Thyroid gland (tissue), 4 donors: Measurements from ENCODE around the gene ZNF830.

Experiments used
- CTCF ChIP-seq, 6 experiments: fragments of 200-600 bp in 3 of 6; fragments of 450-650 bp in 3 of 6; sonication (generic) in 3 of 6; IDR thresholded peaks; one replicate each; pipeline ENCODE4 v1.5.1; 2016 to 2019; ENCODE audit warnings: antibody characterized with exemption in 6 of 6, mild to moderate bottlenecking in 2 of 6, inconsistent platforms in 1 of 6, moderate library complexity in 1 of 6
- POLR2A ChIP-seq, 2 donors: fragments of 450-650 bp; IDR thresholded peaks; one replicate each; pipeline ENCODE4 v1.6.1; 2017; ENCODE audit warnings: antibody characterized with exemption in 2 of 2, mild to moderate bottlenecking in 2 of 2, moderate library complexity in 1 of 2

DNA sequence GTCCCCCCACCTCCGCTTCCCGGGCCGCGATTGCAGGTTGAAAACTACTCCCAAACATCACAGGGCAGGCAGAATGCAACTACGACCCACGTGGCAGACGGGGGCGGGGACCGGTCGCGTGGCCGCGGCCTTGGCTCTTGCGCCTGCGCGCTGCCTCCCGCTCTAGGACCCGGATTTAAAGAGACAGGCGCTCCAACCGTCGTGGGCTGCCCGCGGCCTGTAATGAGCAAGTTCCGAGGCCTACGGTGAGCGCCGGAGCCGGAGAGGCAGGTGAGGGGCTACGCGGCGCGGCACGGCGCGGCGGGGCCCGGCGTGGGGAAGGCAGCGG lies 19.0 kb downstream of the ZNF830 start, which contains the start of gene LIG3:
- TF ChIP-seq CTCF (IDR thresholded peaks at IDR 0.05): no peak
- TF ChIP-seq POLR2A (IDR thresholded peaks at IDR 0.05): peak in 1 of 2 donors; percentile 84
